Inflammatory macrophage (primary cell): ENCODE data around the gene SLC25A21.
"Not testable (repeated sequence)": the region's sequence is repeated elsewhere in the genome, so short reads cannot be mapped to it uniquely, and the experiment has no call there.

Experiments used
- DNase-seq, 2 donors: peaks; one replicate each; pipeline ENCODE4 v3.0.0-alpha.2; 2020 to 2022

The SLC25A21 gene

GRCh38 chr14:36980413-36980812 is 192.0 kb downstream of the SLC25A21 start:
- DNase-seq: not testable (repeated sequence)

- no peak for DNase-seq
Observed at GRCh38 chr14:36979863-36980262, 192.5 kb downstream of the SLC25A21 start.

DNA sequence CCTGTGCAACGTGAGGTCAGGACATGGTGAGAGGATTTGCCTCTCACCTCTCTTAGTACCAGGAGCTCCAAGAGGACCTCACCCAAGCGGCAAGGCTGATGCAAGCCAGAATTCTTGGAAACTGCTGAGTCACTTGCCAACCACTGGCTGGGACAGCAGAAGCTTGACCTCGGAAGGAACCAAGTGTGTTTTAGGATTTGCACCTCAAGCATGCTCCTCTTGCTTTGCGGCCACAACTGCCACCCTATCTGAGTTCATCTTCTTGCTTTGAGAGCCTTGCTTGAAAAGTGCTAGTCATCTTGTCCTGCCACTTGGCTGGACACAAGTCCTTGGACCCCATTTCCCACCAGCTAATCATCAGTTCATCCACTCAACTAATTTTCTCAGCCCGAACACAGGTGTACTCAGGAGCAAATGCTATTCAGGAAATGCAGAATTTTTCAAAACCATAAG is 195.8 kb downstream of the SLC25A21 start:
- DNase-seq: no peak

DNA sequence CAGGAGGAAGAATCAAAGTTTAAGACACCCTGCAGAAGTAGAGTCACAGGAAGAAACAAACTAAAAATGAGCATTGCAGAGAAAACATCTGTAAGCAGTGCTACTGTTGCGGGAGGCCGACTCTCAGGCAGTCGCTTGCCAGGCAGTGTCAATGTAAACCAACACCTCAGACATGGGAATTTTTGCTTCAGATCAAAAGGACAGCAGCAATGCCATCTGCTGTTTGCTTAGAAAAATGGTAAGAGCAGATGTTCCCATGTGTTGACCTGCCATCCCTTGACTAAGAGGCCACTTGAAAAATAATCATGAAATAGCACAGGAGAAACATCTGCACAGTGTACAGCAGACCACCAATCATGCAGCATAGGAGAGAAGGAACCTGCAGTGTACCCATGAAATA is 196.6 kb downstream of the SLC25A21 start:
- DNase-seq: no peak

DNA sequence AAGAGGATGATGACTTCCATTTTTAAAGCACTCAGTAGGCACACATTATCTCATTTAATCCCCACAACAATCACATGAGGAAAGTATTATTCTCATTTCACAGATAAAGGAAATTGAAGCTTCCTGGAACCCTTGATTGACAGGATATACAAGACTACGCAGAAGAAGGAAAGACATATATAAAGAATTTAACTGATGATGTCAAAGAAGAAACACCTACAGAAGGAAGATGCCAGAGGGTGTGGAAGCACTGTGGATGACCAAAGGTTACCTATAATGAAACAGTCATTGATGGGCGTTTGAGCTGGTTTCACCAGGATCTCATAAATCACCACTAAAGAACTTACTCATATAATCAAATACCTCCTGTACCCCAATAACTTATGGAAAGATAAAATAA is 197.4 kb downstream of the SLC25A21 start:
- no peak for DNase-seq

DNA sequence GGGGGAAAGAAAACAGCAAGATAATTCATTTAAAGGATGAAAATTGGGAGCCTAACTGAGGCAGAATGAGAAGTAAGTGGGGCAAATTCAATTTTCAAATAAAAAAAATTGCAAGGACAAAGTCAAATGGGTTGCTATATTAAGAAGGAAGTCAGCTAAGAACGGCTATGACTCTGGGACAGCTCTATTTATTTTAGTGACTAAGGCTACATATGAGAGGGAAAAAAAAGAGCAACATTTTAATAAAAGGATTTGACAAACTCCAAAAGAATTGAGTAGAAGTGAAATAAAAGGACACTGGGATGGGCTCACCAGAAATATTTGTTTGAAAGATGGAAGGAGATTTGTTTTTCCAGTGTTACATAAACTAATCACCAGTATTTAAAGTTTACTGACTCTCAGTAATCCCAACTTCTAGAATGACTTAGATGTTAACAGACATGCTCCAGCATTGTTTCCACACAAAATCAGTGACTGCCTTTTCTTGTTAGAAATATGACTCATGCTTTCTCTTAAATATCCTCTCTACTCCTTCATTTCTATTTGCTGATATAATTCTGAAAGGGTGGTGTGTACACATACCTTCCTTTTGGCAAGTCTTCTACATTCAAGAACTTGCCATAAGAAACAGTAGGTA is 198.5 kb downstream of the SLC25A21 start:
- DNase-seq: no peak

DNA sequence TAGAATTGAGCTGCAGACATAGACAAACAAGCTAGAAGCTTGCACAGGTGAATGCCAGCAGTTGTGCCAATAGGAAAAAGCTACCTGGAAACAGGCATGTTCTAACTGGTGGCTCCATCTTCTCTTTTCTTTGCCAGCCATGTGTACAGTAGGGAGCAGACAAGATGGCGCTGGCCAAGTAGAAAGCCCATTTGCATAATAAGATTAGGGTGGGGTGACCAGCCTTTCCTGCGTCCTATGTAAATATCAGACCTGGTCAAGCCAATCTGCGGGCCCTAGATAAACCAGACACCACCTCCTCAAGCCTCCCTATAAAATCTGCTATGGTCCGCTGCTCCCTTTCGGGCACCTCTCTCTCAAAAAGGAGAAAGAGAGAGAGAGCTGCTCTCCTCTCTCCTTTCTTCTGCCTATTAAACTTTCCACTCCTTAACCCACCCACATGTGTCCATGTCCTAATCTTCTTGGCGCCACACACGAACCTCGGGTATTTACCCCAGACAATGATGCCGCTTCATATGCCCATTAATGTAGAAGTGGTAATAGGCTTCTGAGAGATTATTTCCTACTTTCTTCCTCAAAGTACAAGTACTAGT is 201.0 kb downstream of the SLC25A21 start:
- no peak for DNase-seq

GRCh38 chr14:36967892-36968555 is 204.4 kb downstream of the SLC25A21 start:
- DNase-seq: no peak

DNA sequence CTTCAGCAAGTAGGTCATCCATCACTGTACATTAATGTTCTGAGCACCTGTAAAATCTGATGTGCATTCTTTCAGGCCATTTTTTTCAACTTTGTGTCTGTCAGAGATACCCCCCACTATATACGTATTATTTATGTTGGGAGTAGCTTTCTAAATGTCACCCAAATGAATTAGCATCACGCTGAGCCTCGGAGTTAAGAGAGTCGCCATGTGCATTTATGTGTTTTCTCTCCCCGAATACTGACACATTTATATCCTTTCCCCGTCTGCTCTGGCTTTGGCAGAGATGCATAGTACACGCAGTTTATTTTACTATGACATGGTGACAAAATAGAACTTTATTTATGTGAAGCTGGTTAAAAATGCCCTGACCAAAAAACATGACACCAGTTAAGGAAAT is 216.4 kb downstream of the SLC25A21 start:
- no peak for DNase-seq

GRCh38 chr14:36955376-36955775 is 217.0 kb downstream of the SLC25A21 start:
- no peak for DNase-seq

GRCh38 chr14:36952689-36953088 is 219.7 kb downstream of the SLC25A21 start:
- DNase-seq: no peak

DNA sequence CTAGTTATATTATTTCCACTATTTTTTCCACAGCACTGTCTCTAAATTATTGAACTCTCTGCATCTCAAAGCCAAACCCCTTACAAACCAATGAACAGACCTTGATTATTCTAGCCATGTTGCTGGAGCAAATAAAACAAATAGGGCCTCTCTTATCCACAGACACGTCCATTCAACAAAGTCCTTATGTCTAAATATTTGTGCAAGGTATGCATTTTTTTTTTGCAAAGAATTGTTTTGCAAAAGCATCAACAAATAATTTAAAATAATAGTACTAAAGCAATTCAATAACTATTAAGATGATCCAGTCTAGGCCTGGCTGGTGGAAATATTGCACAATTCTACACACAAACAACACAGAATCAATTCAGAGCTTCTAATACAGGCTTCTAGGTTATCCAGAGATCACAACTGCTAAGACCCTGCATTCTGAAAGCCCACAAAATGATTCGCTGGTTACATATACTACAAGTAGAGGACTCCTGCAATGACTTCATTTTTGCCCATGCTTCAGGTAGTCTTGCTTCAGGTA is 221.0 kb downstream of the SLC25A21 start:
- no peak for DNase-seq

DNA sequence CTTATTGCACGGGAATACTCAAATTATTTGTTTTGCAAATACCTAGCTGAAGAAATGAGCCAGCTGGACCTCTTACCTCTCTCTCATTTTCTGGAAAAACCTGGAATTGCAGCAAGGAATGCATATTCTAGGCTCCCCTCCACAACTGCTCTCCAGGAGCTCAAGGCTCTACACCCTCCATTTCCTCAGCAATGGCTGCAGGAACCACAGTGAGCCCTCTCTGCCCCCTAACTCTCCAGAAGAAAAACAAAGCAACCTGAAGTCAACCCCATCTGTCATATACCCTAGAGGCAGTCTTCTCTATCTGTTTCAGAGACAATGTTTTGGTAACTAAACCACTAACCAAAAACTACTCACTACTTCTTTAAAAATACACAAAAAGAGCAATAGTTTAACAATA is 221.6 kb downstream of the SLC25A21 start:
- DNase-seq: no peak

DNA sequence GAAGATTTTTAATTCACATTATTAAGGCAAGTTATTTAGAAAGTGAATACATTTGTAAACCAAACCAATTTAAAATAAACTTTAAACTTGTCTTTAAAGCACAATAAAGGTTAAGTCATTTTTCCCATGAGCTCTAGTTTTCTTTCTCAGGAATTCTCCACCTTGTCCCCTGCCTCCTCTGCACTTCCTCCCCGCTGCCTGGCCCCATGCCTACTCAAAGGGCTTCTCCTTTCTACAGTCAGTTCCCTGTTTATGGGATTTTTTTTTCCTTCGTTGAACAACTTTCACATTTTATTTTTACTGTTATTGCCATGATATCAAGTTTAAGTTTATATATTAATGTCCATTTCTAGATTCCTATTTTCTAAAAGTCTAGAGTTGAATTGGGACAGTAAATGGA is 223.0 kb downstream of the SLC25A21 start:
- DNase-seq: no peak

- no peak for DNase-seq
Observed at GRCh38 chr14:36948157-36948859, 224.1 kb downstream of the SLC25A21 start.

DNA sequence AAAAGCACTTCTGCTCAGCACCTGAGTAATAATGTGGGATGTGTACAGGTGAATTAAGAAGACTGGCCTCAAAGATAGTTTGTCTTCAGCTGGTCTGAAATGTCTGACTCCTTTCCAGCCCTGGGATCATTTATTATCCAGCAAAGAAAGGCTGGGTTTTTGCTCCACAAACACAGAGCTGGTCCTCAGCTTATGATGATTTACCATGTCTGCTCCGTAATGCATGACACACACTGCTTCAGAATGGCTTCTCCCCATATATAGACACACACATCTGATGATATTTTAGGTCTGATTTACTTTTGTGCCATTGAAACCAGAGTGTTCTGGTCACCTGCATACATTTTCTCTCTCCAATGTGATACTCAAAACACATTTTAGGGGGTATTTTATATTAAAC is 225.0 kb downstream of the SLC25A21 start:
- DNase-seq: no peak

- DNase-seq: no peak
Observed at GRCh38 chr14:36946872-36947271, 225.5 kb downstream of the SLC25A21 start.

- no peak for DNase-seq
Observed at GRCh38 chr14:36944307-36945010, 227.9 kb downstream of the SLC25A21 start.

GRCh38 chr14:36942522-36943245 is 229.7 kb downstream of the SLC25A21 start:
- no peak for DNase-seq

- DNase-seq: peak; percentile 45 to 56
Observed at GRCh38 chr14:36941783-36942521, 230.5 kb downstream of the SLC25A21 start.

- no peak for DNase-seq
Observed at GRCh38 chr14:36940476-36940875, 231.9 kb downstream of the SLC25A21 start.
